HG03196 (cell line): ENCODE data around the gene SOWAHD.
"Not testable (repeated sequence)": the region's sequence is repeated elsewhere in the genome, so short reads cannot be mapped to it uniquely, and the experiment has no call there.

Experiments used
- ATAC-seq: cut with Tn5 transposase; IDR thresholded peaks from one replicate; pipeline ENCODE4 v1.9.1; 2021; ENCODE audit not compliant: unreplicated experiment

The SOWAHD gene

GRCh38 chrX:119757979-119758730, at the start of gene SOWAHD:
Gene SOWAHD, plus strand, starts transcription at chrX:119758588. Its CDS starts 80 bp downstream, at chrX:119758668.
- no peak for ATAC-seq

- no peak for ATAC-seq
Measured at GRCh38 chrX:119708936-119709335, 49.5 kb upstream of the SOWAHD start.

- ATAC-seq = no peak
Measured at GRCh38 chrX:119709630-119710029, 48.8 kb upstream of the SOWAHD start.

- no peak for ATAC-seq
Measured at GRCh38 chrX:119721487-119721886, 36.9 kb upstream of the SOWAHD start.

GRCh38 chrX:119721926-119722325, 36.5 kb upstream of the SOWAHD start:
- ATAC-seq = no peak

- no peak for ATAC-seq
Measured at GRCh38 chrX:119726900-119727555, 31.4 kb upstream of the SOWAHD start.

- ATAC-seq = no peak
Measured at GRCh38 chrX:119728487-119728886, 29.9 kb upstream of the SOWAHD start.

- no peak for ATAC-seq
Measured at GRCh38 chrX:119729408-119730201, 28.8 kb upstream of the SOWAHD start.

- ATAC-seq = no peak
Measured at GRCh38 chrX:119734897-119735339, 23.5 kb upstream of the SOWAHD start.

GRCh38 chrX:119735467-119735866, 22.9 kb upstream of the SOWAHD start:
- no peak for ATAC-seq

- no peak for ATAC-seq
Measured at GRCh38 chrX:119736206-119736764, 22.1 kb upstream of the SOWAHD start.

- ATAC-seq = no peak
Measured at GRCh38 chrX:119738742-119739141, 19.6 kb upstream of the SOWAHD start.

- ATAC-seq = no peak
Measured at GRCh38 chrX:119745283-119745848, 13.0 kb upstream of the SOWAHD start.

GRCh38 chrX:119750131-119750530, 8.3 kb upstream of the SOWAHD start:
- ATAC-seq = not testable (repeated sequence)

GRCh38 chrX:119750751-119751150, 7.6 kb upstream of the SOWAHD start:
- not testable (repeated sequence) for ATAC-seq

- ATAC-seq = no peak
Measured at GRCh38 chrX:119753001-119753400, 5.4 kb upstream of the SOWAHD start.

- ATAC-seq = no peak
Measured at GRCh38 chrX:119753639-119754257, 4.6 kb upstream of the SOWAHD start.

- ATAC-seq = peak; percentile 64
Measured at GRCh38 chrX:119755981-119756533, 2.3 kb upstream of the SOWAHD start.

GRCh38 chrX:119756926-119757635, 1.3 kb upstream of the SOWAHD start:
- ATAC-seq = no peak

- ATAC-seq = no peak
Measured at GRCh38 chrX:119757646-119757978, 776 bp upstream of the SOWAHD start.
